PC-3 (cell line): Measurements from ENCODE around the gene PIK3R5.

Experiments
- CTCF ChIP-seq: fragments of 300-600 bp; sonication (generic); conservative IDR thresholded peaks from 2 replicates; pipeline ENCODE4 v1.5.1; 2017; ENCODE audit warnings: antibody characterized with exemption, low read depth, mild to moderate bottlenecking, low read length
- EZH2 ChIP-seq: fragments of 300-600 bp; sonication (generic); IDR thresholded peaks from one replicate; pipeline ENCODE4 v1.6.1; 2017; ENCODE audit warnings: antibody characterized with exemption, mild to moderate bottlenecking, low read length; ENCODE audit not compliant: unreplicated experiment

GRCh38 chr17:8910969-8911604 is 54.4 kb downstream of the PIK3R5 start:
- TF ChIP-seq CTCF (no peak), EZH2 (no peak)
